ENCODE results near the gene CALHM1.

CALHM1 gene

DNA sequence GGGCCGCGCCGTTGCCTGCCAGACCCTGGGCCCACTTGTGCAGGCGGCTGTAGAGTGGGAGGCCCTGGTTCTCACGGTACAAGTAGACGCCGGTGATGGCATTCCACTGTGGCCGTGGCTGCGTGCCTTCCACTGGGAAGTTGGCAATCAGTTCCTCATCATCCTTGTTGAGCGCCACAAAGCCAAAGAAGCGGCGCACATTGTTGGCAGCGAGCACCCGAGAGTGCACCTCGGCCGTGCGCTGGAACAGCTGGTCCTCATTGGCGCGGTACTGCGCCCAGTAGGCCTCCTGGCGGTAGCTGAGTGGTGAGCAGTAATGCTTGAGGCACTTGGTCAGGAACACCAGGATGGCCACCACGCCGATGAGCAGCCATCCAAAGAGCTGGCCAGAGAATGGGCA is 11.5 kb downstream of the CALHM1 start:
- DNase-seq (ENCODE audit: low read depth), result no peak
- TF ChIP-seq, protein P1, sequence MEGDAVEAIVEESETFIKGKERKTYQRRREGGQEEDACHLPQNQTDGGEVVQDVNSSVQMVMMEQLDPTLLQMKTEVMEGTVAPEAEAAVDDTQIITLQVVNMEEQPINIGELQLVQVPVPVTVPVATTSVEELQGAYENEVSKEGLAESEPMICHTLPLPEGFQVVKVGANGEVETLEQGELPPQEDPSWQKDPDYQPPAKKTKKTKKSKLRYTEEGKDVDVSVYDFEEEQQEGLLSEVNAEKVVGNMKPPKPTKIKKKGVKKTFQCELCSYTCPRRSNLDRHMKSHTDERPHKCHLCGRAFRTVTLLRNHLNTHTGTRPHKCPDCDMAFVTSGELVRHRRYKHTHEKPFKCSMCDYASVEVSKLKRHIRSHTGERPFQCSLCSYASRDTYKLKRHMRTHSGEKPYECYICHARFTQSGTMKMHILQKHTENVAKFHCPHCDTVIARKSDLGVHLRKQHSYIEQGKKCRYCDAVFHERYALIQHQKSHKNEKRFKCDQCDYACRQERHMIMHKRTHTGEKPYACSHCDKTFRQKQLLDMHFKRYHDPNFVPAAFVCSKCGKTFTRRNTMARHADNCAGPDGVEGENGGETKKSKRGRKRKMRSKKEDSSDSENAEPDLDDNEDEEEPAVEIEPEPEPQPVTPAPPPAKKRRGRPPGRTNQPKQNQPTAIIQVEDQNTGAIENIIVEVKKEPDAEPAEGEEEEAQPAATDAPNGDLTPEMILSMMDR (conservative IDR thresholded peaks at IDR 0.05; ENCODE audit: low read depth, low read length), result no peak
- H3K4me3 ChIP-seq (ENCODE audit: low read depth, low read length), result no peak overlapping the region

DNA sequence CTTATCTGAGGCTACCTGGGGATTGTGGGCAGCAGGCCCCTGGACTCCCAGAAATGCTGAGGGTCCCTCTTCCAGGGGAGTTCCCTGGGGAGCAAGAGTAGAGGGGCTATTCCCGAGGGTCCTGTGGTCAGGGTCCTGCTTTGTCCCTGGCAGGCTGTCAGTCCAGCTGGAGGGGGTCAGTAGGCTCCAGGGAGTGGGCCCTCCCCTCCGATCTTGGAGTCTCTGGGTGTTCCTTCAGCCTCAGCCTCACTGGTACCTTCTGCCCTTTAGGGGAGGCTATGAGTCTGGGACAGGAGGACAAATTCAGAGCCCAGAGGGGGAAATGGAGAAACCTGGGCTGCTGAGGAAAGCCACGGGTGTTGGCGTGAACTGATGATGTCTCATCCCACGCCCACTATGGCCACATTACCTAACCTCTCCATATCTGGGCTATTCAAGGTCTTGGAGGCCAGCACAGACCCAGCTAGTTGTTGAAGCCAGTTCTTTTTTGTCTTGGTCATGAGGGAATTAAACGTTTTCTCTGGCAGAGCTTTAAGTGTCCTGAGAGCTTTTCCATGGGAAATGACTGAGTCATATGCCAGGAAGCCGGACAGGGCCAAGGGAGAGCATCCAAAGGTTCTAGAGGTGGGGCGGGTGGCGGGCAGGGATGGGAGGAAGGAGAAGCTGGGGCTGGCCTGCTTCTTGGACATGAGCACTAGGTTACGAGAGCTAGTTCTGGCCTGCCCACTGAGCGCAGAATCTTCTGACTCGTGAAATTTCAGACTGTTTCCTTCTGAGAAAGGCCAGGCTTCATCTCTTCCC is 12.7 kb downstream of the CALHM1 start:
- no peak for DNase-seq (ENCODE audit: low read depth)
- no peak overlapping the region for H3K4me3 ChIP-seq (ENCODE audit: low read depth, low read length)
- TF ChIP-seq, protein P1 (conservative IDR thresholded peaks at IDR 0.05; ENCODE audit: low read depth, low read length), result no peak

DNA sequence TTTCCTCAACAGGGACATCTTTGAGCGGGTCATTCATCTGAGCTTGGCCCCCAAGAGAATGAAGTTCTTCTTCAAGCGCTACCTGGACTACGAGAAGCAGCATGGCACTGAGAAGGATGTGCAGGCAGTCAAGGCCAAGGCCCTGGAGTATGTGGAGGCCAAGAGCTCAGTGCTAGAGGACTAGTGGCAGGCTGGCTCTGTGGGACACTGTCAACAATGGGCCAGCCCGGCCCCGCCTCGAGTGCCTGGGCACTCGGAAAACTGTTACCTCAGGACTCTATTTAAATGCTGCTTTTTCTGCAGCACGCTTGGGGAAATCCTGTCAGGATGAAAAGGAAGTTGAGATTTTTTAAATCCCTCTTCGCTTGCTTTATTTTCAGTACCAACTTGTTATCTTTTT is 13.3 kb downstream of the CALHM1 start:
- DNase-seq (ENCODE audit: low read depth), result no peak
- TF ChIP-seq, protein P1 (conservative IDR thresholded peaks at IDR 0.05; ENCODE audit: low read depth, low read length), result no peak
- no peak overlapping the region for H3K4me3 ChIP-seq (ENCODE audit: low read depth, low read length)

DNA sequence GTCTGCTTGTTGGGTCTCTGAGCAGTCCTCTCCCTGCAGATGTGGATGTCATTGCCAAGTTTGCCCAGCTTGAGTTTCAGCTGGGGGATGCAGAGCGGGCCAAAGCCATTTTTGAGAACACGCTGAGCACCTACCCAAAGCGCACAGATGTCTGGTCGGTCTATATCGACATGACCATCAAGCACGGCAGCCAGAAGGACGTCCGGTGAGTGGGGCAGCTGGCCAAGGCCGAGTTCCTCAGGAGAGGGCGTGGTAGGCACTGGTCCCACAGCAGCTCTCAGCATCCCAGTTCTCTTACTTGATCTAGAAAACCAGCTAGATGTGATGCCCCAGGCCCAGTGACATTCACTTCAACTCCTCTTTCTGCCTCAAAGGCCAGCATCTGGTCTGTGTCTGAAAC is 14.2 kb downstream of the CALHM1 start:
- TF ChIP-seq, protein P1 (conservative IDR thresholded peaks at IDR 0.05; ENCODE audit: low read depth, low read length), result no peak
- H3K4me3 ChIP-seq (ENCODE audit: low read depth, low read length), result no peak overlapping the region
- DNase-seq (ENCODE audit: low read depth), result no peak

DNA sequence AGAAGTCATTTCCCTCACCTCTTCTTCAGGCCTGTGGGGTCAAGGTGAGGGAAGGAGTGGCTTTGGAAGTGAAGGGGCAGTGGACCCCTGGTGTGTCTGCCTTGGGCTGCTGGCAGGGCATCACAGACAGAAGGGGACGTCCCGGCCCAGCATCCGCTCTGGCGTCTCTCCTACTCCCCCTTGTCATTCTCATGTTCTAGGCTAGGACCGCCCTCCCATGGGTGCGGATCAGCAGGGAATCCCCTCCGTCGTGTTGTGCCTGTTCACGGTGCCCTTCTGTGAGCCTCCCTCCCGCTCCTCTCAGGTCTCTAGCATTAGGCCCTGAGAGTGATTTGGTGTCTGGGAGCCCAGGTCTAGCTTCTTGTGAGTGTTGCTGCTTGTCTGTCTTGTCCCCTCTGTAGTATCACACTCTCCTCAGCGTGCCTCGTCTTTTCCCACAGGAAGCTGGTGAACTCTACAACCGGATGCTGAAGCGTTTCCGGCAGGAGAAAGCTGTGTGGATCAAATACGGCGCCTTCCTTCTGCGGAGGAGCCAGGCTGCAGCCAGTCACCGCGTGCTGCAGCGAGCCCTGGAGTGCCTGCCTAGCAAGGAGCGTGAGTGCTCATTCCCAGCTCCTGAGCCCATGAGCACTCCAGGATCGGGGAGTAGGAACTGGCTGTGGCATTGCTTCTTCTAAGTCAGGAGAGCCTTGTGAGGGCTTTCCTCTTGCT is 15.1 kb downstream of the CALHM1 start:
- TF ChIP-seq, protein P1 (conservative IDR thresholded peaks at IDR 0.05; ENCODE audit: low read depth, low read length), result no peak
- no peak overlapping the region for H3K4me3 ChIP-seq (ENCODE audit: low read depth, low read length)
- no peak for DNase-seq (ENCODE audit: low read depth)

DNA sequence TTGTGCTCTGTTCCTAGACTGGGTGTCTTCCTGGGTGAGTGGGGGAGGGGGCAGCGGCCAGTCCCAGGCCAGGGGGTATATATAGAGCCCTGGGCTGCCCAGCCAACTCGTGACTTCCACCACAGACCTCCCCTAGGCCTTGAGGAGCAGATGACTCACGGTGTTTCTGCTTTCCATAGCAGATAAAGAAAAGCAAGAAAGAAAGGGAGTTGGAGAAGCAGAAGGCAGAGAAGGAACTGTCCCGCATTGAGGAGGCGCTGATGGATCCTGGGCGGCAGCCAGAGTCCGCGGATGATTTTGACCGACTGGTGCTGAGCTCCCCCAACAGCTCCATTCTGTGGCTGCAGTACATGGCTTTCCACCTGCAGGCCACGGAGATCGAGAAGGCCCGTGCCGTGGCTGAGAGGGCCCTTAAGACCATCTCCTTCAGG is 16.7 kb downstream of the CALHM1 start:
- TF ChIP-seq, protein P1 (conservative IDR thresholded peaks at IDR 0.05; ENCODE audit: low read depth, low read length), result no peak
- no peak overlapping the region for H3K4me3 ChIP-seq (ENCODE audit: low read depth, low read length)
- peak; percentile 85 for DNase-seq (ENCODE audit: low read depth)

Data from choroid plexus epithelial cell (primary cell).